Muscle layer of colon (tissue), 2 donors: ENCODE results near the gene TMEM132C.

Experiments used
- H3K27ac ChIP-seq: one replicate; pipeline ENCODE4 v1.7.0; 2013; ENCODE audit warnings: low read depth, mild to moderate bottlenecking, low read length, moderate library complexity
- H3K27me3 ChIP-seq, 2 donors: one replicate each; pipeline ENCODE4 v1.7.0; 2013; ENCODE audit warnings: low read length in 2 of 2, mild to moderate bottlenecking in 2 of 2; ENCODE audit not compliant: insufficient read depth in 2 of 2, control insufficient read depth in 1 of 2
- H3K36me3 ChIP-seq: one replicate; pipeline ENCODE4 v1.7.0; 2013; ENCODE audit warnings: mild to moderate bottlenecking, low read length; ENCODE audit not compliant: insufficient read depth
- H3K4me1 ChIP-seq: one replicate; pipeline ENCODE4 v1.7.0; 2013; ENCODE audit warnings: mild to moderate bottlenecking, low read length; ENCODE audit not compliant: insufficient read depth
- H3K4me3 ChIP-seq, 2 donors: one replicate each; pipeline ENCODE4 v1.7.0; 2013; ENCODE audit warnings: low read length in 2 of 2, low read depth in 1 of 2, mild to moderate bottlenecking in 1 of 2, moderate library complexity in 1 of 2
- H3K9ac ChIP-seq: one replicate; pipeline ENCODE4 v1.7.0; 2013; ENCODE audit warnings: low read length
- H3K9me3 ChIP-seq: one replicate; pipeline ENCODE4 v1.7.0; 2013; ENCODE audit warnings: mild to moderate bottlenecking, low read length
- donor health status: abdominal sarcoma.
- donor health status: Adenocarcinoma of cecum.

Gene TMEM132C

GRCh38 chr12:128619263-128619662 lies 352.3 kb downstream of the TMEM132C start:
- H3K27ac ChIP-seq = no peak overlapping the region
- no peaks in the 10 kb centered on the region for H3K9me3 ChIP-seq
- no peak overlapping the region for H3K4me3 ChIP-seq
- no peak overlapping the region for H3K9ac ChIP-seq
- no peaks in the 10 kb centered on the region for H3K36me3 ChIP-seq
- no peaks in the 10 kb centered on the region for H3K27me3 ChIP-seq
- no peaks in the 10 kb centered on the region for H3K4me1 ChIP-seq

GRCh38 chr12:128621304-128621703 lies 354.3 kb downstream of the TMEM132C start:
- H3K9me3 ChIP-seq = no peaks in the 10 kb centered on the region
- H3K4me3 ChIP-seq = no peak overlapping the region
- no peak overlapping the region for H3K9ac ChIP-seq
- no peaks in the 10 kb centered on the region for H3K4me1 ChIP-seq
- H3K27me3 ChIP-seq = no peaks in the 10 kb centered on the region
- H3K36me3 ChIP-seq = no peaks in the 10 kb centered on the region
- no peak overlapping the region for H3K27ac ChIP-seq

- no peak overlapping the region for H3K9ac ChIP-seq
Measured at GRCh38 chr12:128623748-128624147, 356.8 kb downstream of the TMEM132C start.

GRCh38 chr12:128626808-128627320 lies 359.9 kb downstream of the TMEM132C start:
- H3K9ac ChIP-seq = no peak overlapping the region
- no peak overlapping the region for H3K27ac ChIP-seq
- H3K9me3 ChIP-seq = no peaks in the 10 kb centered on the region
- H3K27me3 ChIP-seq = no peaks in the 10 kb centered on the region
- no peak overlapping the region for H3K4me3 ChIP-seq
- H3K4me1 ChIP-seq = no peaks in the 10 kb centered on the region
- H3K36me3 ChIP-seq = no peaks in the 10 kb centered on the region

More at GRCh38 chr12:128623748-128624147, 356.8 kb downstream of the TMEM132C start:
- H3K36me3 ChIP-seq = no peaks in the 10 kb centered on the region
- H3K27me3 ChIP-seq = no peaks in the 10 kb centered on the region
- no peaks in the 10 kb centered on the region for H3K9me3 ChIP-seq
- no peak overlapping the region for H3K27ac ChIP-seq
- no peak overlapping the region for H3K4me3 ChIP-seq
- no peaks in the 10 kb centered on the region for H3K4me1 ChIP-seq

- Histone ChIP-seq H3K36me3 (no peaks in the 10 kb centered on the region), H3K9me3 (no peaks in the 10 kb centered on the region), H3K4me3 (no peak overlapping the region), H3K27ac (no peak overlapping the region), H3K27me3 (no peaks in the 10 kb centered on the region), H3K9ac (no peak overlapping the region), H3K4me1 (no peaks in the 10 kb centered on the region)
Measured at GRCh38 chr12:128627659-128628058, 360.7 kb downstream of the TMEM132C start.

- H3K4me1 ChIP-seq = no peaks in the 10 kb centered on the region
- no peaks in the 10 kb centered on the region for H3K9me3 ChIP-seq
- no peaks in the 10 kb centered on the region for H3K36me3 ChIP-seq
- H3K27ac ChIP-seq = no peak overlapping the region
- H3K4me3 ChIP-seq = no peak overlapping the region
- no peaks in the 10 kb centered on the region for H3K27me3 ChIP-seq
- H3K9ac ChIP-seq = no peak overlapping the region
Measured at GRCh38 chr12:128629979-128630378, 363.0 kb downstream of the TMEM132C start.

GRCh38 chr12:128637642-128638606 lies 371.0 kb downstream of the TMEM132C start:
- H3K4me3 ChIP-seq = no peak overlapping the region
- H3K36me3 ChIP-seq = no peaks in the 10 kb centered on the region
- no peaks in the 10 kb centered on the region for H3K27me3 ChIP-seq

GRCh38 chr12:128639089-128639488 lies 372.1 kb downstream of the TMEM132C start:
- Histone ChIP-seq H3K36me3 (no peaks in the 10 kb centered on the region), H3K9me3 (no peaks in the 10 kb centered on the region), H3K4me1 (no peaks in the 10 kb centered on the region), H3K27me3 (no peaks in the 10 kb centered on the region), H3K4me3 (no peak overlapping the region), H3K9ac (no peak overlapping the region), H3K27ac (no peak overlapping the region)

More at GRCh38 chr12:128637642-128638606, 371.0 kb downstream of the TMEM132C start:
- H3K27ac ChIP-seq = no peak overlapping the region
- no peaks in the 10 kb centered on the region for H3K9me3 ChIP-seq
- H3K4me1 ChIP-seq = no peaks in the 10 kb centered on the region
- H3K9ac ChIP-seq = no peak overlapping the region

- Histone ChIP-seq H3K4me3 (no peak overlapping the region), H3K9ac (no peak overlapping the region)
Measured at GRCh38 chr12:128643155-128643554, 376.2 kb downstream of the TMEM132C start.

GRCh38 chr12:128644664-128645296 lies 377.8 kb downstream of the TMEM132C start:
- Histone ChIP-seq H3K36me3 (no peaks in the 10 kb centered on the region), H3K9ac (no peak overlapping the region), H3K9me3 (no peaks in the 10 kb centered on the region), H3K27me3 (no peaks in the 10 kb centered on the region), H3K4me3 (no peak overlapping the region), H3K27ac (no peak overlapping the region), H3K4me1 (no peaks in the 10 kb centered on the region)

More at GRCh38 chr12:128643155-128643554, 376.2 kb downstream of the TMEM132C start:
- no peak overlapping the region for H3K27ac ChIP-seq
- no peaks in the 10 kb centered on the region for H3K27me3 ChIP-seq
- H3K9me3 ChIP-seq = no peaks in the 10 kb centered on the region
- H3K4me1 ChIP-seq = no peaks in the 10 kb centered on the region
- H3K36me3 ChIP-seq = no peaks in the 10 kb centered on the region

- no peaks in the 10 kb centered on the region for H3K4me1 ChIP-seq
Measured at GRCh38 chr12:128649902-128650301, 382.9 kb downstream of the TMEM132C start.

More at GRCh38 chr12:128649902-128650301, 382.9 kb downstream of the TMEM132C start:
- no peak overlapping the region for H3K27ac ChIP-seq
- no peaks in the 10 kb centered on the region for H3K9me3 ChIP-seq
- H3K36me3 ChIP-seq = no peaks in the 10 kb centered on the region
- no peaks in the 10 kb centered on the region for H3K27me3 ChIP-seq
- no peak overlapping the region for H3K9ac ChIP-seq
- no peak overlapping the region for H3K4me3 ChIP-seq
